Neural progenitor cell (in vitro differentiated cells): ENCODE data around the gene SACS.

ENCODE experiments used
- EZH2 ChIP-seq: fragments of 200-600 bp; sonication (generic); IDR thresholded peaks from 2 replicates; pipeline ENCODE4 v1.6.1; 2017; ENCODE audit warnings: antibody characterized with exemption, mild to moderate bottlenecking, moderate library complexity
- TF ChIP-seq, protein P1 (sequence below): fragments of 200-600 bp; sonication (generic); IDR thresholded peaks from 2 replicates; pipeline ENCODE4 v1.5.1; 2017; ENCODE audit warnings: antibody characterized with exemption, mild to moderate bottlenecking

DNA sequence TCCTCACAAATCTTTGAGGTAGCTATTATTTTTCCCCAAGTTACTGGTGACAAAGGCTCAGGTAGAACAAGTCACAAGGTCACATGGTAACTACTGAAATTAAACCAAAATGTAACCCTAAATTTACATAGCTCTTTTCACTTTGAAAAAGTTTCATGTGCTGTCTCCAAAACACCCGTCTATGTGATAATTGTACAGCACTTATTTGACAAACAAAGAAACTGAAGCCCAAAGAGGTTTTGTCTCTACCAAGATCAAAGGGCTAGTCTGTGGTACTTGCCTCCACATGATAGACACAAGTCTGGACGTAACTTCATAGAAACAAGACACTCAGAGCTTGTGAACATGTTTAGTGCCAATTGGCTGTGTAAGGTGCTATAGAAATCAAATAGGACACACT lies 108.3 kb downstream of the SACS start:
- TF ChIP-seq, protein P1, sequence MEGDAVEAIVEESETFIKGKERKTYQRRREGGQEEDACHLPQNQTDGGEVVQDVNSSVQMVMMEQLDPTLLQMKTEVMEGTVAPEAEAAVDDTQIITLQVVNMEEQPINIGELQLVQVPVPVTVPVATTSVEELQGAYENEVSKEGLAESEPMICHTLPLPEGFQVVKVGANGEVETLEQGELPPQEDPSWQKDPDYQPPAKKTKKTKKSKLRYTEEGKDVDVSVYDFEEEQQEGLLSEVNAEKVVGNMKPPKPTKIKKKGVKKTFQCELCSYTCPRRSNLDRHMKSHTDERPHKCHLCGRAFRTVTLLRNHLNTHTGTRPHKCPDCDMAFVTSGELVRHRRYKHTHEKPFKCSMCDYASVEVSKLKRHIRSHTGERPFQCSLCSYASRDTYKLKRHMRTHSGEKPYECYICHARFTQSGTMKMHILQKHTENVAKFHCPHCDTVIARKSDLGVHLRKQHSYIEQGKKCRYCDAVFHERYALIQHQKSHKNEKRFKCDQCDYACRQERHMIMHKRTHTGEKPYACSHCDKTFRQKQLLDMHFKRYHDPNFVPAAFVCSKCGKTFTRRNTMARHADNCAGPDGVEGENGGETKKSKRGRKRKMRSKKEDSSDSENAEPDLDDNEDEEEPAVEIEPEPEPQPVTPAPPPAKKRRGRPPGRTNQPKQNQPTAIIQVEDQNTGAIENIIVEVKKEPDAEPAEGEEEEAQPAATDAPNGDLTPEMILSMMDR, result no peak
- no peak for TF ChIP-seq EZH2
